ENCODE data around the gene TMEM89.

DNA sequence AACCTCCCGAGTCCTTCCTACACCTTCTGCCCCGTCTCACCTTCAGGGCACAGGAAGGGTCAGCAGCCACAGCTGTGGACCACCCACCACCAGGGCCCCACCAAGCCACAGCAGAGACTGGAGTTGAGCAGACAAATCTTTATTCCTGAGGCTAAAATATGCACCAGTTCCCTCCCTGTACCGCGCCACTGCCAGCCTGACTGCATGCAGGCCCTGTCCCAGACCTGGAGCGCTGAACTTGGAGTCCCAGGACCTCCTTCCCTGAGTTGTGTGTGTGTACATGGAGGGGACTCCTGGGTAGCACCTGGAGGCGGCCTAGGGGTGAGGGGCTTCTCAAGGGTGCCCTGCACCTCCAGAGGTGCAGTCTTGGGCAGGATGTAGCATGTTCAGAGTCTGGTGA, 4.0 kb upstream of the TMEM89 start:
- TF ChIP-seq, protein P1, sequence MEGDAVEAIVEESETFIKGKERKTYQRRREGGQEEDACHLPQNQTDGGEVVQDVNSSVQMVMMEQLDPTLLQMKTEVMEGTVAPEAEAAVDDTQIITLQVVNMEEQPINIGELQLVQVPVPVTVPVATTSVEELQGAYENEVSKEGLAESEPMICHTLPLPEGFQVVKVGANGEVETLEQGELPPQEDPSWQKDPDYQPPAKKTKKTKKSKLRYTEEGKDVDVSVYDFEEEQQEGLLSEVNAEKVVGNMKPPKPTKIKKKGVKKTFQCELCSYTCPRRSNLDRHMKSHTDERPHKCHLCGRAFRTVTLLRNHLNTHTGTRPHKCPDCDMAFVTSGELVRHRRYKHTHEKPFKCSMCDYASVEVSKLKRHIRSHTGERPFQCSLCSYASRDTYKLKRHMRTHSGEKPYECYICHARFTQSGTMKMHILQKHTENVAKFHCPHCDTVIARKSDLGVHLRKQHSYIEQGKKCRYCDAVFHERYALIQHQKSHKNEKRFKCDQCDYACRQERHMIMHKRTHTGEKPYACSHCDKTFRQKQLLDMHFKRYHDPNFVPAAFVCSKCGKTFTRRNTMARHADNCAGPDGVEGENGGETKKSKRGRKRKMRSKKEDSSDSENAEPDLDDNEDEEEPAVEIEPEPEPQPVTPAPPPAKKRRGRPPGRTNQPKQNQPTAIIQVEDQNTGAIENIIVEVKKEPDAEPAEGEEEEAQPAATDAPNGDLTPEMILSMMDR (IDR thresholded peaks at IDR 0.05), result no peak
- TF ChIP-seq POLR2A (IDR thresholded peaks at IDR 0.05), result no peak
